Mammary microvascular endothelial cell (primary cell): ENCODE measurements around the gene GRSF1. TPM values are rescaled to one million over a fixed set of nuclear protein-coding genes. Genes with fewer than 3 reads are reported as not detected.

Experiments used
- total RNA-seq: library from RNA; depleted of rRNA; stranded (reverse); fragments of >200 nt; gene quantifications from 2 replicates; pipeline ENCODE4 v1.2.3, GENCODE V29; 2015

The GRSF1 gene
- 66.6 and 69.0 TPM in 2 replicates for total RNA-seq

DNA sequence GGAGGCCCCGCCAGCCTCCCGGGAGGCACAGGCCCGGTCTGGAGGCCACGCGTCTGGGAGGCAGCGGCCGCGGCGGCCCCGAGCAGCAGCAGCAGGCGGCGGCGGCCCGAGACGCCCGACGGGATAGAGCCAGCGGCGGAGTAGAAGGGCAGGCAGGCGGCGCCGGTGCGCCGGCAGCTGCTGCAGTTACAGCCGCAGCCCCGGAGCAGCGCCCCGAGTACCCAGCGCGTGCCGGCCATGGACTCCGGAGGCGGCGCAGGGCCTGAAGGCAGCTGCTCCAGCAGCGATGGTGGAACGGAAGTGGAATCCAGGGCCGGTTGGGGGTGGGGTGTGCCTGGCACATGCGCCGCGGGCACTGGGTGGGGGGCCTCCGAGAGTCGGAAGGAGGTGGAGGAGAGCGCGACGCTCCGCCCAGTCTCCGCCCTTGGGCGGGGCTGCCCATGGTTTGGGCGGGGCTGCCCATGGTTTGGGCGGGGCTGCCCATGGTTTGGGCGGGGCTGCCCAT, at the start of gene GRSF1:
Gene GRSF1, minus strand, starts transcription at position 302 of the 505 bp plus-strand sequence. Its CDS starts 63 bp downstream, at position 239.

Other genes starting within 250 kb of the GRSF1 start
- not detected in 2 replicates for gene AMBN, start 247.6 kb downstream of the GRSF1 start, total RNA-seq
- gene ENAM, start 211.1 kb downstream of the GRSF1 start, total RNA-seq, result not detected in 2 replicates
- gene JCHAIN, start 173.4 kb downstream of the GRSF1 start, total RNA-seq, result not detected in 2 replicates
- 18.8 and 19.9 TPM in 2 replicates for gene UTP3, start 151.4 kb downstream of the GRSF1 start, total RNA-seq
- 18.5 and 19.1 TPM in 2 replicates for gene RUFY3, start 117.9 kb downstream of the GRSF1 start, total RNA-seq
- gene MOB1B, start 62.5 kb upstream of the GRSF1 start, total RNA-seq, result 8.2 and 10.3 TPM in 2 replicates
- gene DCK, start 153.8 kb upstream of the GRSF1 start, total RNA-seq, result 24.5 and 28.8 TPM in 2 replicates